Measurements from ENCODE around the gene BPHL.
"Not testable (repeated sequence)": the region's sequence is repeated elsewhere in the genome, so short reads cannot be mapped to it uniquely, and the experiment has no call there.

Gene BPHL

GRCh38 chr6:3159805-3160781 is 41.6 kb downstream of the BPHL start:
- no peak for DNase-seq (ENCODE audit: low read depth)
- no peak for TF ChIP-seq CTCF (IDR thresholded peaks at IDR 0.05; ENCODE audit: control insufficient read depth, insufficient read depth, low read depth, low read length, missing control alignments)

GRCh38 chr6:3162067-3162497 is 43.6 kb downstream of the BPHL start:
- H3K4me3 ChIP-seq (ENCODE audit: control insufficient read depth, low read depth, low read length), result no peak overlapping the region
- no peak for TF ChIP-seq CTCF (IDR thresholded peaks at IDR 0.05; ENCODE audit: control insufficient read depth, insufficient read depth, low read depth, low read length, missing control alignments)
- no peak for DNase-seq (ENCODE audit: low read depth)

More at GRCh38 chr6:3159805-3160781, 41.6 kb downstream of the BPHL start:
- no peak overlapping the region for H3K4me3 ChIP-seq (ENCODE audit: control insufficient read depth, low read depth, low read length)

GRCh38 chr6:3162565-3163247 is 44.2 kb downstream of the BPHL start:
- H3K4me3 ChIP-seq (ENCODE audit: control insufficient read depth, low read depth, low read length), result peak overlapping the region; percentile 66
- TF ChIP-seq CTCF (IDR thresholded peaks at IDR 0.05; ENCODE audit: control insufficient read depth, insufficient read depth, low read depth, low read length, missing control alignments), result no peak
- DNase-seq (ENCODE audit: low read depth), result no peak

GRCh38 chr6:3163248-3163594 is 44.7 kb downstream of the BPHL start:
- peak overlapping the region; percentile 66 for H3K4me3 ChIP-seq (ENCODE audit: control insufficient read depth, low read depth, low read length)
- no peak for DNase-seq (ENCODE audit: low read depth)
- TF ChIP-seq CTCF (IDR thresholded peaks at IDR 0.05; ENCODE audit: control insufficient read depth, insufficient read depth, low read depth, low read length, missing control alignments), result no peak

- no peak overlapping the region for H3K4me3 ChIP-seq (ENCODE audit: control insufficient read depth, low read depth, low read length)
- DNase-seq (ENCODE audit: low read depth), result no peak
- no peak for TF ChIP-seq CTCF (IDR thresholded peaks at IDR 0.05; ENCODE audit: control insufficient read depth, insufficient read depth, low read depth, low read length, missing control alignments)
Observed at GRCh38 chr6:3164388-3164787, 45.9 kb downstream of the BPHL start.

GRCh38 chr6:3165631-3166534 is 47.4 kb downstream of the BPHL start:
- DNase-seq (ENCODE audit: low read depth), result no peak
- no peak for TF ChIP-seq CTCF (IDR thresholded peaks at IDR 0.05; ENCODE audit: control insufficient read depth, insufficient read depth, low read depth, low read length, missing control alignments)
- no peak overlapping the region for H3K4me3 ChIP-seq (ENCODE audit: control insufficient read depth, low read depth, low read length)

- H3K4me3 ChIP-seq (ENCODE audit: control insufficient read depth, low read depth, low read length); DNase-seq (ENCODE audit: low read depth): not testable (repeated sequence)
Observed at GRCh38 chr6:3166535-3167225, 48.2 kb downstream of the BPHL start.

- DNase-seq (ENCODE audit: low read depth); H3K4me3 ChIP-seq (ENCODE audit: control insufficient read depth, low read depth, low read length): not testable (repeated sequence)
Observed at GRCh38 chr6:3168046-3168445, 49.5 kb downstream of the BPHL start.

GRCh38 chr6:3170676-3171075 is 52.2 kb downstream of the BPHL start:
- H3K4me3 ChIP-seq (ENCODE audit: control insufficient read depth, low read depth, low read length); DNase-seq (ENCODE audit: low read depth): not testable (repeated sequence)
